ENCODE results near the gene CDH4. TPM values are rescaled to one million over a fixed set of nuclear protein-coding genes. Genes with fewer than 3 reads are reported as not detected.

CDH4 gene
- total RNA-seq, 4 donors from 2014 or later: not detected

GRCh38 chr20:61240814-61241213 lies 11.2 kb upstream of the CDH4 start:
- intact Hi-C loops (cut with DNase I; ENCODE audit: low total_unique reads) (loop anchor here (10.0 kb wide), 1 partner anchor 64 kb away; no protein-coding TSS in a partner anchor), in situ Hi-C loops (cut with MboI; ENCODE audit: low pct_ligation_motif_present in 1 of 4, low pct_unique_long_range_greater_than_20kb in 1 of 4, low sequenced_read_pairs in 3 of 4) (loop anchor here in 2 of 4 donors (25.0 kb wide), 1 partner anchor 1029 kb away; no protein-coding TSS in a partner anchor)
- Histone ChIP-seq H3K9me3 (no peaks in the 10 kb centered on the region), H3K27ac (no peak overlapping the region), H3K4me3 (no peak overlapping the region), H3K4me1 (no peaks in the 10 kb centered on the region), H3K27me3 (peaks cover 6% of the 10 kb centered on the region), H3K36me3 (no peaks in the 10 kb centered on the region)
- WGBS, 2 donors (ENCODE audit: low coverage in 1 of 2): 52% methylated on average over 3 of the region's 3 CpGs; no CpG with 5 or more reads in 1 of the 2 donors
- TF ChIP-seq EP300 (IDR thresholded peaks at IDR 0.05; ENCODE audit: low read depth) (no peak), POLR2AphosphoS5 (IDR thresholded peaks at IDR 0.05) (no peak), POLR2A (IDR thresholded peaks at IDR 0.05) (no peak), CTCF (IDR thresholded peaks at IDR 0.05) (no peak)
- no peak for DNase-seq

GRCh38 chr20:61244213-61244612 lies 7.8 kb upstream of the CDH4 start:
- intact Hi-C loops (cut with DNase I; ENCODE audit: low total_unique reads): loop anchor here (10.0 kb wide), 1 partner anchor 61 kb away; no protein-coding TSS in a partner anchor
- TF ChIP-seq POLR2A (IDR thresholded peaks at IDR 0.05): no peak
- no peak for TF ChIP-seq POLR2AphosphoS5 (IDR thresholded peaks at IDR 0.05)
- no peak for TF ChIP-seq CTCF (IDR thresholded peaks at IDR 0.05)
- no peak for TF ChIP-seq EP300 (IDR thresholded peaks at IDR 0.05; ENCODE audit: low read depth)
- H3K27me3 ChIP-seq: peaks cover 26% of the 10 kb centered on the region
- 64% methylated on average over 8 of the region's 8 CpGs; no CpG with 5 or more reads in 1 of the 2 donors for WGBS, 2 donors (ENCODE audit: low coverage in 1 of 2)
- H3K4me3 ChIP-seq: no peak overlapping the region
- H3K4me1 ChIP-seq: no peaks in the 10 kb centered on the region
- H3K9me3 ChIP-seq: no peaks in the 10 kb centered on the region
- no peak overlapping the region for H3K27ac ChIP-seq
- no peaks in the 10 kb centered on the region for H3K36me3 ChIP-seq
- no peak for DNase-seq
- in situ Hi-C loops (cut with MboI; ENCODE audit: low pct_ligation_motif_present in 1 of 4, low pct_unique_long_range_greater_than_20kb in 1 of 4, low sequenced_read_pairs in 3 of 4): loop anchor here in 2 of 4 donors (25.0 kb wide), 1 partner anchor 1032 kb away; no protein-coding TSS in a partner anchor

GRCh38 chr20:61246269-61246668 lies 5.8 kb upstream of the CDH4 start:
- WGBS, 2 donors (ENCODE audit: low coverage in 1 of 2): 43 to 47% methylated on average over 5 to 7 of the region's 7 CpGs
- in situ Hi-C loops (cut with MboI; ENCODE audit: low pct_ligation_motif_present in 1 of 4, low pct_unique_long_range_greater_than_20kb in 1 of 4, low sequenced_read_pairs in 3 of 4): loop anchor here in 2 of 4 donors (25.0 kb wide), 1 partner anchor 1034 kb away; no protein-coding TSS in a partner anchor
- Histone ChIP-seq H3K4me1 (no peaks in the 10 kb centered on the region), H3K27ac (no peak overlapping the region), H3K9me3 (no peaks in the 10 kb centered on the region), H3K27me3 (peaks cover 41% of the 10 kb centered on the region), H3K4me3 (no peak overlapping the region), H3K36me3 (no peaks in the 10 kb centered on the region)
- intact Hi-C loops (cut with DNase I; ENCODE audit: low total_unique reads): loop anchor here (10.0 kb wide), 1 partner anchor 59 kb away; no protein-coding TSS in a partner anchor
- no peak for DNase-seq
- TF ChIP-seq CTCF (IDR thresholded peaks at IDR 0.05): no peak
- TF ChIP-seq POLR2A (IDR thresholded peaks at IDR 0.05): no peak
- TF ChIP-seq POLR2AphosphoS5 (IDR thresholded peaks at IDR 0.05): no peak
- no peak for TF ChIP-seq EP300 (IDR thresholded peaks at IDR 0.05; ENCODE audit: low read depth)

- intact Hi-C loops (cut with DNase I; ENCODE audit: low total_unique reads): loop anchor here (10.0 kb wide), 1 partner anchor 55 kb away; no protein-coding TSS in a partner anchor
- no peak overlapping the region for H3K4me3 ChIP-seq
- no peak for DNase-seq
- no peak overlapping the region for H3K27ac ChIP-seq
- in situ Hi-C loops (cut with MboI; ENCODE audit: low pct_ligation_motif_present in 1 of 4, low pct_unique_long_range_greater_than_20kb in 1 of 4, low sequenced_read_pairs in 3 of 4): loop anchor here in 2 of 4 donors (25.0 kb wide), 1 partner anchor 1037 kb away; no protein-coding TSS in a partner anchor
- H3K9me3 ChIP-seq: no peaks in the 10 kb centered on the region
- H3K36me3 ChIP-seq: no peaks in the 10 kb centered on the region
- peaks cover 72% of the 10 kb centered on the region for H3K27me3 ChIP-seq
- peaks cover 0 to 17% (median 12%) of the 10 kb centered on the region in 4 donors for H3K4me1 ChIP-seq
- 72% methylated on average over 4 of the region's 4 CpGs; no CpG with 5 or more reads in 1 of the 2 donors for WGBS, 2 donors (ENCODE audit: low coverage in 1 of 2)
- TF ChIP-seq POLR2AphosphoS5 (IDR thresholded peaks at IDR 0.05) (no peak), CTCF (IDR thresholded peaks at IDR 0.05) (no peak), EP300 (IDR thresholded peaks at IDR 0.05; ENCODE audit: low read depth) (no peak), POLR2A (IDR thresholded peaks at IDR 0.05) (no peak)
Observed at GRCh38 chr20:61249626-61250025, 2.4 kb upstream of the CDH4 start.
